ENCODE results near the gene GREM2. TPM values are rescaled to one million over a fixed set of nuclear protein-coding genes. Genes with fewer than 3 reads are reported as not detected.

The GREM2 gene
- 0.17 to 0.35 TPM (median 0.23 TPM) in 5 replicates for total RNA-seq (2022; extraction: Qiagen RNA extraction; ENCODE audit: low read depth)

GRCh38 chr1:240611619-240612480 is at the start of gene GREM2:
TSS of gene GREM2 (minus strand) at chr1:240612155. CDS start at chr1:240493475, 118,680 bp downstream.

Data from A549 treated with RU486 at 1 μM for 4 hours (cell line).